ENCODE data around the gene NATD1.

NATD1 gene

DNA sequence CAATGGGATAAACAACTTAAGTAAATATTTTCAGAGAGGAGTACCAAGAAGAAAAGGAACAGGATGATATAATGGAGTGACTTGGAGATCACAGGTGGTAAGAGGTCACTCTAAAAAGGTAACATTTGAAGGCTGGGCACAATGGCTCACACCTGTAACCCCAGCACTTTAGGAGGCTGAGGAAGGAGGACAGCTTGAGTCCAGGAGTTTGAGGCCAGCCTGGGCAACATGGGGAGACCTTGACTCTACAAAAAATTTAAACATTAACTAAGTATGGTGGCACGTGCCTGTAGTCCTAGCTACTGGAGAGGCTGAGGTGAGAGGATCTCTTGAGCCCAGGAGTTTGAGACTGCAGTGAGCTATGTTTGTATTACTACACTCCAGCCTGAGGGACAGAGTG lies 35.9 kb downstream of the NATD1 start:
- no peak for DNase-seq (ENCODE audit: low read depth, low spot score)

DNA sequence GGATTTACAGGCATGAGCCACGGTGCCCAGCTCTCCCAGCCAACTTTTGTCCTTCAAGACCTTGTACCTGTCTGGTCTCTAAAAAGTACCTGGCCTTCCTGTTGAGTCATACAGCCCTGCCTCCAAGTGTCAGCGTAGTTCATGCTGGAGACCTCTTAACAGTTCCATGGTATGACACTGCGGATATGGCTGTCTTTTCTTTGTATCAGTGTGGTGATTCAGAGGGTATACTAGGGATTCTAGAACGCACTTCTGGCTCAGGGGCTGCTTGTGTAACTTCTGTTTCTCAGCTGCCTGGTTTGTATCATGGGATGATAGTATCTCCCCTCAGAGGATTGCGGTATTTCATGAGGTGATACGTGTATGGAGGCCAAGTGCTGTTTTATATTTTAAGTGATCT lies 37.3 kb downstream of the NATD1 start:
- DNase-seq (ENCODE audit: low read depth, low spot score): no peak

DNA sequence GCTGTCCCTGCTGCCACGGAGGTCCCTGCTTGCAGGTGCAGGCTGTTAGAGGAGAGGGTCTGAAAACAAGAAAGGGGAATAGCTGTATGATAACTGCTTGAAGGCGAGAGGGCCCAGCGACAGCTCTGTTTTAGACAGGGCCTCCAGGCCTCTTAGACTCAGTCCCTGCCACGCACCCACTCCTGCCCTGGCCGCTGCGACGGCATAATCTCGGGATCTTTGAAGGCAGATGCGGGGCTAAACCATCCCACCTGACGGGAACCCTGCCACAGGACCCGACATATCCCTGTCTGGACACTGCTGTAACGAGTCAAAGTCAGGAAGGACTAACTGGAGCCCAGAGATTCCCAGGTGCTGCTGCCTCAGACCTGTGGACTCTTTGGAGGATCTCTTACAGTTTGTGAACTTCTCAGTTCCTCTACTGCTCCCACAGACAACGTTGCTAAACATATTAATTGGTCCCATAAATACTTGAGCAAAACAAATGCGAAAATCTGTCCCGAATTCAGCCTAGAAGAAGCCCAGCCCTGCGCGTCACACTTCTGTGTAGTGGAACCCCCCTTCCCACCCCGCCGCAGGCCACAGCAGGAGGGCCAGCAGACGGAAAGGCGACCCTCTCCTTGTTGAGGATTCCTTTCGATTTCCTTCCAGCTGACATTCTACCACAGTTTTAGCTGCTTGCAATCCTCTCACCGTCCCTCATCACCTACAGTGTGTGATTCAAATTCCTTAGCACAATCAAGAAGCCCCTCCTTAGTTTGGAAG lies 38.3 kb downstream of the NATD1 start:
- no peak for DNase-seq (ENCODE audit: low read depth, low spot score)

- DNase-seq (ENCODE audit: low read depth, low spot score): peak; percentile 92
These were observed 39.0 kb downstream of the NATD1 start, which contains the start of gene TMEM11 for GRCh38 chr17:21214015-21214776. TMEM11 (minus strand) TSS chr17:21214161; CDS start chr17:21214152, 9 bp downstream.

DNA sequence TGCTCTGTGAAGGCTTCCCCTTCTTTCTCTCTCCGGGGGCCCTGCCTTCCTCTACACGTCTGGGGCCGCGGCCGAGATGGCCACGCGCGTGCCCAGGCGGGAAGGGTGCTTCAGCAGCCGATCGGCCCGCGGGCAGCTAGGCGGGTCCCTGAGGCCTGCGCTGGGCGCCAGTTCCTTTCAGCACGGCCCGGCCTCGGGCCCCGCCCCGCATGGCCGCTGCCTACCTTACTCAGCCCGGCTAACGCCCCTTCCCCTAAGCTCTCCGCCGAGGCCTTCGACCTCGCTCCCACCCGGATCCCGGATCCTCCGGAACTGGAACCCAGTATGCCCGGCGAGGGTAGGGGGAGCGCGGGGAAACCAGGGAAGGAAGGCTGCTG lies 39.6 kb downstream of the NATD1 start:
- no peak for DNase-seq (ENCODE audit: low read depth, low spot score)

DNA sequence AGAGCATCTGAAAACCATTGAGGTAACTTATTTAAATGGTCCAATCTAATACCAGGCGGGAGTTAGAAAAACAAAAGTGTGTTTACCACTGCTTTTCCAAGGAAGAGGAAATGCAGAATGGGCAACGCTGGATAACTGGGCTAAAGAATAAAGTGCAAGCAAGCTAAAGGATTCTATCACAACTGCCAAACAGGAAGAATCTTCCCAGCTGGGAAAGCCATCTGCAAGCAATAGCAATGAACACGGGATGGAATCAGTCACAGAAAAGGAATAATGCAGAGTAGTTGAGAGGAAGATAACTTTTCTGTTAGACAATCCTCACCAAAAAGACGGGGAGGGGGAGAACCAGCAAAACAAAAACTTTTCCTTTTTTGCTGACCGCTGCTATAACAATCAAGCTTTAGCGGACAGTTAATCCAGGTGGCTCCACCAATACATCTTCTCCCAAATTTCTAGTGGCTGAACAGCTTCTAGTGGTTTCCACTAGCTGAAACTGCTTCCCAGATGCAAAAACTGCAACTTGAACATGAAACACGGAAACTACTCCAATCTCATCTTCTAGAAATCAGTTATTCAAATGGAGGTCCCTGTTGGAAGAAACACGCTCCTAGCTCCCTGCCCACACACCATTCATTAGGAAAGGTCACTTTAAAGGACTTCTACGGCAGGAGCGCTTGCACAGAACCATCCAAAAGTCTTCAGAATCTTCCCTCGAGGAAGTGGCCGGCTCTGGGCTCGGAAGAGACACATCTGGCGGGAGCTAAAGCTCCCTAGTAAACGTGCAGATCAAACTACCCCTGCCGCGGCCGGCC lies 40.2 kb downstream of the NATD1 start:
- DNase-seq (ENCODE audit: low read depth, low spot score): no peak

DNA sequence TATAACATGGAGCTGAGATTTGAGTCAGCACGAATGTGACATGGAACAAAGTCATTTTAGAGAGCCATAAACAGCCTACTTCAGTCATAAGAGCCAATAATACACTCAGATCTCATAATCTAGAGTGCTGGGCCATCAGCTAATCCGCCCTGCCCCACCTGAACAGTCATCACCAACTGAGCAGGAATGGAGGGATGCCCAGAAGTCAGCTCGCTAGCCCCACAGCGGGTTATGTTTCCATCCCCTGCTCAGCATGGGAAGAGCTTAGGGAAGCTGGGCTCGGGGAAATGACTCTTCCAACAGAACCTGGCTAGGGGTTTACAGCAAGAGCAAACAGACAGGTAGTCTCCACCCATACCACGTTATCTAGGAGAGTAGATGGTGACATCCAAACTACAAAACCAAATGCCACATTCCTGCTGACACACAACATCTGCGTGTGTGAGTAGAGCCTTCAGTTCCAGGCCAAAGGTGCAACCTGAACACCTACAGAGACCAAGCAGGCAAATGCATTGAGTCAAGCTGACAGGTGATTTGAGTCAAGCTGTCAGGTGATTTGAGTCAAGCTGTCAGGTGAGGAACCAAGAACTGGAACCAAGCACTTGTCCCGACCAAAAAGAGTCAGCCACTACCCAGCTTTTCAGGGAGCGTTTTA lies 41.3 kb downstream of the NATD1 start:
- DNase-seq (ENCODE audit: low read depth, low spot score): no peak

GRCh38 chr17:21210411-21211076 lies 42.7 kb downstream of the NATD1 start:
- no peak for DNase-seq (ENCODE audit: low read depth, low spot score)

DNA sequence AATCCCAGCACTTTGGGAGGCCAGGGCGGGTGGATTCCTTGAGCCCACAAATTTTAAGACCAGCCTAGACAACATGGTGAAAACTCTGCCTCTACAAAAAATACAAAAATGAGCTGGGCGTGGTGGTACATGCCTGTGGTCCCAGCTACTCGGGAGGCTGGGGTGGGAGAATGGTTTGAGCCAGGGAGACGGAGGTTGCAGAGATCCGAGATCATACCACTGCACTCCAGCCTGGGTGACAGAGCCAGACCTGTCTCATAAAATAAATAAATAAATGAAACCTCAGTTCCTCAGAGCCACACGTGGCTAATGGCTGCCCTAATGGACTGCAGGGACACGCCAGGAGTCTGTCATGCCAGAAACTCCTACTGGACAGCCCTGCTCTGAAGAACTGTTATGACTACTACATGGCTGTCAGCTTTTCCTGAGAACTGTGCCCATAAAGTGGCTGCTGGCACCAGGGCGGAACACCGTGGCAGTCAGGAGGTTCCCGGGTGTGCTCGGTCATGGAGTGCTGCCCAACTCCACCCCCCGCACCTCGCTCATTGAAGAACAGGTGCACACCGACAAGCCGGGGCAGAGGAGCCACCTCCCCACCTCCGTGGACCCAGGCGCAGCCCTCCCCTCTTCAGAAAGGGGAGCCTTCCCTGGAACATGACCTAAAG lies 43.6 kb downstream of the NATD1 start:
- no peak for DNase-seq (ENCODE audit: low read depth, low spot score)

DNA sequence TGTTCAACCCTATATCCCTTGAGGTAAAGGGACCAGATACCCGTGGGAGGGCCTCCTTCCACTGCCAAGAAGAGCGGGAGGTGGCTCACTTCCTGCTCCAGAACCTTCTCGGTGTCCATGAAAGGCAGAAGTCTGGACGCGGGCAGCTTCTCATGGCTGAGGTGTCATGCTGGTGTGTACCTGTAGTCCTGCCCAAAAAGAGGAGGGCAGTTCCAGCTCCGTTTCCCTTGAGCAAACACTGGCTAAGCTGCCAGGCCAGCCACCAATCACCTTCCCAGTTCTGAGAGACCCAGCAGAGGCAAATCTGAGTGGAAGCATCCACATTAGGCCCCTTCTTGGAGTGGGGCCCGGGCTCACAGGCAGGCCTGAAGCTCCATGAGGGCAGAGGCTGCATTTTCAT lies 44.9 kb downstream of the NATD1 start:
- no peak for DNase-seq (ENCODE audit: low read depth, low spot score)

- no peak for DNase-seq (ENCODE audit: low read depth, low spot score)
These were observed 48.3 kb downstream of the NATD1 start for GRCh38 chr17:21204935-21205334.

DNA sequence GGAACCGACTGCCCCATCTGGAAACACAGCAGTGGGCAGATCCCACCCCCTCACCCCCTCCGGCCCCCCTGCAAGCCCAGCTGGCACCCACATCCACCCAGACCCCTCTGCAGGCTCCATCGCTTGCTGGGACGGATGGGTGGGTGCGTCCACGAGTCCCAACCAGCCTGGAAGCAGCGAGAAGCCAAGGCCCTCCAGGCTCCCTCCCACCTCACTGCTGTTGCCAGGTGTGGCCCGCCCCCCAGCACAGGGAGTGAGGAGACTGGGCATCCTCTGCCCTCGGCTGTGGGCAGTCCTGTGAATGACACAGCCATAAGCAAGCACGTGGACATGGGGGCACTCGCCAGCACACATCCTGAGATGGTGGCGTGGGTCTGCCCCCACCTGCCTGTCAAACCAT lies 50.7 kb downstream of the NATD1 start:
- no peak for DNase-seq (ENCODE audit: low read depth, low spot score)

DNA sequence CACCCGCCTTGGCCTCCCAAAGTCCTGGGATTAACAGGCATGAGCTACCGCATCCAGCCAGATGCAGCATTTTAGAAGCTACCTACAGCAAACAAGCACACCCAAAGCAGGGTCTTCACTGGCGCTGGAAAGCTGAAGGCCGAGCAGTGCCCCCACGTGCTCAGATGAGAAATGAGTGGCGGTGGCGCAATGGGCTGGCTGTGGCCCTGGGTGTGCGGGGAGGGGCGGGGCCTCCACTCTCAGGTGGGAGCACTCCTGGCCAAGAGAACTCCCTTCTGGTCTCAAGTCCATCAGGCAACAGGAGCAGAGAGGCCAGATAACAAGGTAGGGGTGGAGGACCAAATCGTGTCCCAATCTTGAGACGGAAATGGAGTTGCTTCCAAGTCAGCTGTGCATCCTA lies 51.3 kb downstream of the NATD1 start:
- DNase-seq (ENCODE audit: low read depth, low spot score): no peak

DNA sequence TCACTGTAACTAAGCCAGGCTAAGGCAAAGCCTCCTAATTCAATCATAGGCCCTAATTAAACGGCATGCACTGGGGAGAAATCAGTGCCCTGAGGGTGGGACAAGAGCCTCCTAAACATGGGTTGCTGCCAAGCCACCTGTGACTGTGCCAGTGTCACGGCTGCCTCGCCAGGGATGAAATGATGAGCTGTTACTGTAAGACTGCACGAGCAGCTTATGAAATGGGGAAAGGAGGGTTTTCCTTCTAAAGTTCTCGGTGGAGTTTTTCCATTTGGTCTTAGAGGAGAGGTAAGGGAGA lies 52.0 kb downstream of the NATD1 start:
- DNase-seq (ENCODE audit: low read depth, low spot score): no peak

DNA sequence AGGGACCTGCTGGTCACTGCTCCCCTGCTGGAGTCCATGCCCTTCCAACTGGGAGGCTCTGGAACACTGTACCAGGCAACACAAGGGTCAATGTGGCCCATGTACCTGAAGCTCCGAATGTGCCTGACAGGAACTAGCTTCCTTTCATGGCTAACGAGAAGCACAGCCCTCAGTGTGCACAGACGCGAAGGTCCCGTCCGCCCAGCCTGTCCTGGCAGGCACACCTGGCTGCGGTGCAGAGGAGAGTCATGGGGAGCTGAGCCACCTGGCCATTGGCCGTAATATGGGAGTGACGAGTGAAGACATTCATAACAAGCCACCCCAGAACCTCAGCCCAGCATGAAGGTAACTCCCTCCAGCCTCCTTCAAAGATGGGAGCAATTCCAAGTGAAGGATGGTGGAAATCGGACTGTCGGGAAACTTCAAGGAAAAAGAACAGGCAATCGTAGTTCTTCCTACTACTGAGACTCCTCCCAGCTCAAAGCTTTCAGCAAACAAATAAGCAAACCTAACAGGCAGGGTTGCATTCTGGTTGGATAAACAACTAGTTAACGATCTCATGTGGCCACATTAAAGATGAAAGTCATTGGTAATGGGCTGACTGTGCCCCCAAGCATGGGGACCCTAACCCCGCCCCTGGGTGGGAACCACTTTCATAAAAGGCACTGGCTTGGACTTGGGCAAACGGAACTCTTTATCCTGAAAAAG lies 52.5 kb downstream of the NATD1 start:
- no peak for DNase-seq (ENCODE audit: low read depth, low spot score)

DNA sequence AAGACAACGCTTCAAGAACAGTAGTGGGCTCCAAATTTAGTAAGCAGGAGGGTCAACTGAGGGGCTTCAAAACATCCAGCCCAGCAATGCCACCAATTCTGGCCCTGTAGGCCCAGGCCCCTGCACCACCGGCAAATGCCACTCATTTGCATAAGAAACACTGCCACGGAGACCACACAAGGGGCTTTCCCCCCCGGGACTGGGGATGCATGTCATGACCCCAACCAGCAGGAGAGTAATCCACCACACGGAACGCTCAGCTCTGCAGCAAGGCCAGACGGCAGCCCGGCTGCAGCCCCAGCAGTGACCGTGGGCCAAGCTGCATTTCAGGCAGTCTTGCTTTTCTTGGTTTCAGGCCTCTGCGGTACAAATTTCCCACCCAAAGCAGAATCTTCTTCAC lies 53.4 kb downstream of the NATD1 start:
- no peak for DNase-seq (ENCODE audit: low read depth, low spot score)

GRCh38 chr17:21199311-21199710 lies 53.9 kb downstream of the NATD1 start:
- no peak for DNase-seq (ENCODE audit: low read depth, low spot score)

GRCh38 chr17:21198411-21198810 lies 54.8 kb downstream of the NATD1 start:
- DNase-seq (ENCODE audit: low read depth, low spot score): no peak

DNA sequence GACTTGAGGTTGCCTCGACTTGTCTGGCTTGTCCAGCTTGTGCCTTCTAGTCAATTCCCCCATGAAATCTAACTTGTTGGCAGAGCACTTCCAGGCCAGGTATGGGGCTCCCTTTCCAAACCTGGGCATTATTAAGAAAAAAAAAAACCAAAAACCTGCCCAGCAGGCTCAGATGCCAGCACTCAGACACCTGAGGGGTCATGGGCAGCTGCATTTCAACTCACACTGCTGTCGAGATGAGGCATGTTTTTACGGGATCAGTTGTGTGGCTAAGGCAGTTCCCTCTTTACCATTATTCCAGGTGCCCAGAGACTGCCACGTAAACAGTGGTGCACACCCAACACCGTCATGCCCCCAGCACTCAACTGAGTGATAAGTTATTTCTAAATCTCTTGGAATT lies 57.1 kb downstream of the NATD1 start:
- no peak for DNase-seq (ENCODE audit: low read depth, low spot score)

- no peak for DNase-seq (ENCODE audit: low read depth, low spot score)
These were observed 58.5 kb downstream of the NATD1 start for GRCh38 chr17:21194703-21195102.
